ENCODE measurements around the gene GSG1. TPM values are rescaled to one million over a fixed set of nuclear protein-coding genes. Genes with fewer than 3 reads are reported as not detected.

Gene GSG1
- total RNA-seq, 1 donor from 2014 or later, result 0.23 TPM

- H3K79me2 ChIP-seq (ENCODE audit: insufficient read depth, low read length), result no peaks in the 10 kb centered on the region
- peaks cover 12% of the 10 kb centered on the region for H3K4me1 ChIP-seq (ENCODE audit: insufficient read depth, low read length)
- no peak overlapping the region for H3K4me2 ChIP-seq (ENCODE audit: low read length)
- no peak overlapping the region for H3K9ac ChIP-seq (ENCODE audit: low read length)
- H3K27ac ChIP-seq (ENCODE audit: low read depth, low read length), result no peak overlapping the region
- no peak for DNase-seq (ENCODE audit: low read depth)
- H3K27me3 Mint-ChIP-seq (ENCODE audit: low read depth, unreplicated experiment), result peaks cover 14% of the 10 kb centered on the region
- H3K4me3 ChIP-seq (ENCODE audit: insufficient read depth, low read depth, low read length), result no peak overlapping the region
- peaks cover 6% of the 10 kb centered on the region for H3K4me1 Mint-ChIP-seq (ENCODE audit: low read depth, unreplicated experiment)
- no peak overlapping the region for H3K27ac Mint-ChIP-seq (ENCODE audit: unreplicated experiment)
- no peak overlapping the region for H2AFZ ChIP-seq (ENCODE audit: low read depth, low read length)
- H3K36me3 Mint-ChIP-seq (ENCODE audit: low read depth, unreplicated experiment), result no peaks in the 10 kb centered on the region
- no peaks in the 10 kb centered on the region for H4K20me1 ChIP-seq (ENCODE audit: insufficient read depth, low read length)
- H3K4me3 Mint-ChIP-seq (ENCODE audit: unreplicated experiment), result peak overlapping the region; percentile 29
- no peaks in the 10 kb centered on the region for H3K9me3 Mint-ChIP-seq (ENCODE audit: unreplicated experiment)
- H3K9me3 ChIP-seq (ENCODE audit: insufficient read depth, low read depth, low read length), result no peaks in the 10 kb centered on the region
- H3K27me3 ChIP-seq (ENCODE audit: insufficient read depth, low read length), result peaks cover 3% of the 10 kb centered on the region
- no peaks in the 10 kb centered on the region for H3K36me3 ChIP-seq (ENCODE audit: insufficient read depth, low read length)
- no peak for FAIRE-seq
- TF ChIP-seq, protein P1, sequence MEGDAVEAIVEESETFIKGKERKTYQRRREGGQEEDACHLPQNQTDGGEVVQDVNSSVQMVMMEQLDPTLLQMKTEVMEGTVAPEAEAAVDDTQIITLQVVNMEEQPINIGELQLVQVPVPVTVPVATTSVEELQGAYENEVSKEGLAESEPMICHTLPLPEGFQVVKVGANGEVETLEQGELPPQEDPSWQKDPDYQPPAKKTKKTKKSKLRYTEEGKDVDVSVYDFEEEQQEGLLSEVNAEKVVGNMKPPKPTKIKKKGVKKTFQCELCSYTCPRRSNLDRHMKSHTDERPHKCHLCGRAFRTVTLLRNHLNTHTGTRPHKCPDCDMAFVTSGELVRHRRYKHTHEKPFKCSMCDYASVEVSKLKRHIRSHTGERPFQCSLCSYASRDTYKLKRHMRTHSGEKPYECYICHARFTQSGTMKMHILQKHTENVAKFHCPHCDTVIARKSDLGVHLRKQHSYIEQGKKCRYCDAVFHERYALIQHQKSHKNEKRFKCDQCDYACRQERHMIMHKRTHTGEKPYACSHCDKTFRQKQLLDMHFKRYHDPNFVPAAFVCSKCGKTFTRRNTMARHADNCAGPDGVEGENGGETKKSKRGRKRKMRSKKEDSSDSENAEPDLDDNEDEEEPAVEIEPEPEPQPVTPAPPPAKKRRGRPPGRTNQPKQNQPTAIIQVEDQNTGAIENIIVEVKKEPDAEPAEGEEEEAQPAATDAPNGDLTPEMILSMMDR (IDR thresholded peaks at IDR 0.05; ENCODE audit: insufficient read depth, low read depth, low read length), result no peak
- TF ChIP-seq EZH2 (IDR thresholded peaks at IDR 0.05; ENCODE audit: insufficient read depth, low read length), result no peak
These were observed 60.7 kb downstream of the GSG1 start for GRCh38 chr12:13042666-13043230.

GRCh38 chr12:13041224-13041623, 62.2 kb downstream of the GSG1 start:
- no peaks in the 10 kb centered on the region for H3K9me3 ChIP-seq (ENCODE audit: insufficient read depth, low read depth, low read length)
- H3K36me3 Mint-ChIP-seq (ENCODE audit: low read depth, unreplicated experiment), result no peaks in the 10 kb centered on the region
- FAIRE-seq, result no peak
- no peak for DNase-seq (ENCODE audit: low read depth)
- no peak overlapping the region for H3K27ac Mint-ChIP-seq (ENCODE audit: unreplicated experiment)
- H3K4me2 ChIP-seq (ENCODE audit: low read length), result no peak overlapping the region
- H3K4me3 ChIP-seq (ENCODE audit: insufficient read depth, low read depth, low read length), result no peak overlapping the region
- no peak overlapping the region for H3K9ac ChIP-seq (ENCODE audit: low read length)
- H3K9me3 Mint-ChIP-seq (ENCODE audit: unreplicated experiment), result no peaks in the 10 kb centered on the region
- peaks cover 3% of the 10 kb centered on the region for H3K27me3 ChIP-seq (ENCODE audit: insufficient read depth, low read length)
- H3K4me1 Mint-ChIP-seq (ENCODE audit: low read depth, unreplicated experiment), result peaks cover 6% of the 10 kb centered on the region
- TF ChIP-seq EZH2 (IDR thresholded peaks at IDR 0.05; ENCODE audit: insufficient read depth, low read length), result no peak
- TF ChIP-seq, protein P1 (IDR thresholded peaks at IDR 0.05; ENCODE audit: insufficient read depth, low read depth, low read length), result no peak
- H3K4me1 ChIP-seq (ENCODE audit: insufficient read depth, low read length), result peaks cover 12% of the 10 kb centered on the region
- H3K27me3 Mint-ChIP-seq (ENCODE audit: low read depth, unreplicated experiment), result peaks cover 14% of the 10 kb centered on the region
- H3K79me2 ChIP-seq (ENCODE audit: insufficient read depth, low read length), result no peaks in the 10 kb centered on the region
- no peak overlapping the region for H3K4me3 Mint-ChIP-seq (ENCODE audit: unreplicated experiment)
- H3K27ac ChIP-seq (ENCODE audit: low read depth, low read length), result no peak overlapping the region
- H4K20me1 ChIP-seq (ENCODE audit: insufficient read depth, low read length), result no peaks in the 10 kb centered on the region
- no peak overlapping the region for H2AFZ ChIP-seq (ENCODE audit: low read depth, low read length)
- no peaks in the 10 kb centered on the region for H3K36me3 ChIP-seq (ENCODE audit: insufficient read depth, low read length)

DNA sequence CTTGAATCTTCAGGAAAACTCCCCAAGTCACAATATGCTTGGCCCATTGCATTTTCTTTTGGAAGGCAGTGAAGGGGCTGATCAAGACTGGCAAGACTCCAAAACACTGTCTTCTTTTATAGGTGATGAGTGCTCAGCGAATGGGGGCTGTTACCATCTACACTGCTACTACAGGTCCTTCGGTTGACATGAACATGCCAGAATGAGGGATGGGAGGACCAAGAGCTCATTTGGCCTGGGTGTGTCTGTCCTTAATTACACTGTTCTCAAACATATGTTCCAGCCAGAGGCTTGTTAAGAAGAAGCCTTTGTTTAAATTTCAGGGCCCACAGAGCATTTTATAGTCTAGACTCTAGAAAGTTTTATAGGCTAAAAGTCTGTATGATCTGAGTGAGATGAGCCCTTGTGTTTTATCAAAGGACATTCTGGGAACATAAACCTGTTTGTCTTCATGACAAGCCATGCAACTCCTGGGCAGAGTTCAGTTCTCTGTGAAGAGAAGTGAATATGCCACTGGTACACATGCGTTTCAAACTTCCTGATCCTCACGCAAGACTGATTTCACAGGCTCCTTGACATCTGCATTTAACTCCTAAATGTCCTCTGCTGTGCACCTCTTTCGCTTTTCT, 64.0 kb downstream of the GSG1 start:
- no peaks in the 10 kb centered on the region for H3K36me3 ChIP-seq (ENCODE audit: insufficient read depth, low read length)
- Mint-ChIP-seq H3K27ac (ENCODE audit: unreplicated experiment) (no peak overlapping the region), H3K4me3 (ENCODE audit: unreplicated experiment) (no peak overlapping the region), H3K36me3 (ENCODE audit: low read depth, unreplicated experiment) (no peaks in the 10 kb centered on the region), H3K27me3 (ENCODE audit: low read depth, unreplicated experiment) (peaks cover 14% of the 10 kb centered on the region), H3K9me3 (ENCODE audit: unreplicated experiment) (no peaks in the 10 kb centered on the region), H3K4me1 (ENCODE audit: low read depth, unreplicated experiment) (peaks cover 6% of the 10 kb centered on the region)
- H2AFZ ChIP-seq (ENCODE audit: low read depth, low read length), result no peak overlapping the region
- FAIRE-seq (no peak), DNase-seq (ENCODE audit: low read depth) (no peak)
- no peak overlapping the region for H3K4me3 ChIP-seq (ENCODE audit: insufficient read depth, low read depth, low read length)
- no peaks in the 10 kb centered on the region for H3K79me2 ChIP-seq (ENCODE audit: insufficient read depth, low read length)
- H3K27ac ChIP-seq (ENCODE audit: low read depth, low read length), result no peak overlapping the region
- peaks cover 8% of the 10 kb centered on the region for H3K4me1 ChIP-seq (ENCODE audit: insufficient read depth, low read length)
- TF ChIP-seq EZH2 (IDR thresholded peaks at IDR 0.05; ENCODE audit: insufficient read depth, low read length), result no peak
- TF ChIP-seq, protein P1 (IDR thresholded peaks at IDR 0.05; ENCODE audit: insufficient read depth, low read depth, low read length), result no peak
- H3K9ac ChIP-seq (ENCODE audit: low read length), result no peak overlapping the region
- peaks cover 3% of the 10 kb centered on the region for H3K27me3 ChIP-seq (ENCODE audit: insufficient read depth, low read length)
- no peak overlapping the region for H3K4me2 ChIP-seq (ENCODE audit: low read length)
- no peaks in the 10 kb centered on the region for H4K20me1 ChIP-seq (ENCODE audit: insufficient read depth, low read length)
- no peaks in the 10 kb centered on the region for H3K9me3 ChIP-seq (ENCODE audit: insufficient read depth, low read depth, low read length)
